Left cardiac atrium (tissue), 4 donors: Measurements from ENCODE around the gene DLL1. TPM values are rescaled to one million over a fixed set of nuclear protein-coding genes. Genes with fewer than 3 reads are reported as not detected.

Experiments
- ATAC-seq, 2 donors: fragments of 200-7000 bp; cut with Tn5 transposase; one replicate each; pipeline ENCODE4 v1.9.1; 2020; ENCODE audit warnings: mild to moderate bottlenecking in 2 of 2, moderate library complexity in 2 of 2
- DNase-seq: peaks from one replicate; pipeline ENCODE4 v3.0.0-alpha.2; 2020
- intact Hi-C, 2 donors: fragments of 100-400 bp; cut with DNase I; formaldehyde crosslinking; loops; one replicate each; pipeline versions ENCODE4 v1.14.1 to v1.15.1; 2022 to 2023
- microRNA-seq, 2 donors: library from miRNA; unstranded; fragments of <30 nt; microRNA quantifications; one replicate each; pipeline ENCODE4 v1.2.0, GENCODE V29; 2020
- total RNA-seq, 2 donors: library from RNA; stranded (reverse); fragmentation: NEBNext Ultra II Directional; extraction: Animal tissue kit (Norgen Biotek cat#: 25700); gene quantifications; one replicate each; pipeline ENCODE4 v1.2.1, GENCODE V29; 2021
- donor health status: DM: no; HTN: yes; CAD: no.
- donor health status: DM: no; HTN: yes; CAD: no; lungs with severe emphysema.
- donor health status: DM: yes; HTN: yes; CAD: no.
- donor health status: Dilated cardiomyopathy.

DLL1 gene
- total RNA-seq, 2 donors from 2014 or later, result 19.0 to 26.8 TPM

DNA sequence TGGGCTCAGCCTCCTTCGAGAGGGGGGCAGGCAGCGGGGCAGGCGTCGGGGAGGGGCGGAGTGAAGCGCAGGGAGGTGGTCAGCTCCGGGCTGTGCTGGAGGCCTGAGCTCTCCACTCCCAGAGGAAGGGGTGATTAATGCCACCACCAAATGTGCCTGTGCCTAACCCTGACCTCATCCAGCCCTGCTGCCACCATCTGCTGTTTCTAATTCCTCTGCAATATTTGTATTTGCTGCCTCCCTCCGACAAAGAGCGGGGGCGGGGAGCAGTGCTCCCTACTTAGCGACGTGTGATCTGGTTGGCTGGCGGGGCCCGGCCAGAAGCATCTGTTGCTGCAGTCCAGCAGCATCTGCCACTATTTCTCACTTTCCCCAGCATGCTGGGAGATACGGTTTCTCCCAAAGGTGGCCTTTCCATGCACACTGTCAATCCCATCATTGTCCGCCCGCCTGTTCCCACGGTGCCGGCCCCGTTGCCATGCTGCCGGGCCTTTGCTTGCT, 47.0 kb downstream of the DLL1 start:
- intact Hi-C loops, result no loop called here
- peak; percentile 24 for DNase-seq
- peak in 1 of 2 donors; percentile 22 for ATAC-seq

DNA sequence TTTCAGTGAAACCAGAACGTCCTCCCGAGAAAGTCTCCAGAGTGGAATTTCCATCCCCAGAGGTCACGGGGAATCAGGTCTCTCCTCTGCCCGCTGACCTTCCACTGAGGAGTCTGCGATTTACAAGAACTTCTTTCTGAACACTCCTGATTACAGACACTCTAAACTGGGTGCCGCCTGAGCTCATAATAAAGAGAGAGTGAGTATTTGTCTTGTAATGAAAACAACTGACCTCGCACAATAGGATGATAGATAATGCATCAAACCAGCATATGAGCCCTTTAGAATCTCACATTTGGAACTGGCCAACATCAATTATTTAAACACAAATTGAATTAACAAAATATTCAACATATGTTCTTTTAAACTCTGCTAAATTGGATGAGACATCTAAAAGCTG, 47.5 kb downstream of the DLL1 start:
- peak; percentile 3 for DNase-seq
- ATAC-seq, result no peak
- intact Hi-C loops, result no loop called here

DNA sequence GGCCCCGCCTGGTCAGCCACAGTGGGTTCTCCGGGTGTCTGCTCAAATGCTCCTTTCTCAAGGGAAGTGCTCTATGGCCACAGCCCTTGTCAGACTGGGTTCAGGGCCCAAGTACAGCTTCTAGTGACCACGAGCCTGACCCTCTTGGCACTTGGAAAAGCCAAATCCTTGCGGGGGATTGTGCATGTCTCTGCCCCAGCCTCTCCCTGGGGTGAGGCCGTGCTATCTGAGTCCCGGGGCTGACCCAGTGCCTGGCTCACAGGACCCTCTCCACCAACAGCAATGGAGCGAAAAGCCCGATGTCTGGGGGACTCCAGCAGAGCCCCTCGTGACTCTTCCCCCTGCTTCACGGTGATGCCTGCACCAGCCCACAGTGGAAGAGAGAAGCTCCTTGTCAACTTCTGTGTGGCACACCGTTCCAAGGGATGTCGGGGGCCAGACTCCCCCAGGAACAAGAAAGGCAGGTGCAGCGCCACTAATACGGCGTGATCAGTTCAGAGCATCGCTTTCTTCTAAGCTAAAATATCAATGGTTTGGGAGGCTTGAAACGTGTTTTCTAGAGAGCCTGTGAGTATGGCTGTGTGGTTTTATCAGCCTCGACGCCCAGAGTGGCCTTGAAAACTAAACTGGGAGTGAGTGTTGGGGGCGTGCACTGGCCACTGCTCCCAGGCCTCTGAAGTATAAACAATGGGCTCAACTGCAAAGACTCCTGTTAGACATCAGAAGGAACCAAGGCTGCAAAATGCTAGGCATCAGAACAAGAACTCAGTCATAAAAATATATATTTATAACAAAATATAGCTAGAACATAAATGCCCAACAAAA, 51.9 kb downstream of the DLL1 start:
- no peak for DNase-seq
- no peak for ATAC-seq
- intact Hi-C loops, result no loop called here

DNA sequence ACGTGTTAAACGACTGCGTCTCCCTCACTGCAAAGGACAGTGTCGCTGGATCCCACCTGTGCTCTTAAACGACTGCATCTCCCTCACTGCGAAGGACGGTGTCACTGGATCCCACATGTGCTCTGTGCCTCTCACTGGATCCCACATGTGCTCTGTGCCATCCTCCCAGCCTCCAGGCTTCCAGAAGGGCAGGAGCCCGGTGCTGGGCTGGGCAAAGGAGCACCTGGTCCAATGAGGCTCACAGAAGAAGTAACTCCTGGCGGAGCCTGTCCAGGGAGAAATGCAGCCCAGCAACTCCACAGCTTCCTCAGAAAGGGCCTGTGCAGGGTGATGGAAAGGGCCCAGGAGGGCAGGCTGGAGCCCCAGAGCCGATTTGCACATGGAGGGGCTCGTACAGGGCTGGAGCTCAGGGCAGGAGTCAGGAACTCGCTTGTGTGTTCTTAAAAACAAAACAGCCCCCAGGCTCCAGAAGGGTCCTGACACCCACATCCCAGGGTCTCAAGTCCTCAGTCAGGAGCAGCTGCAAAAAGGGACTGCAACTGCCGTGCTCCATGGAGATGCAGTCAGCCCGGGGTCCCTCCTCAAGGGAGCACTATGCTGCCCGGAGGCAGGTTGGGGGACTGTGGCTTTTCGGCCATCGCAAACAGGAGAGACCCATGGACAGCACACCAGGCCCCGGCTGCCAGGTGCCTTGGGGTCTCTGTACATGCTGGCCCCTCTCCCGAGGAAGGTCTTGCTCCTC, 52.7 kb downstream of the DLL1 start:
- intact Hi-C loops, result no loop called here
- DNase-seq (no peak), ATAC-seq (no peak)

DNA sequence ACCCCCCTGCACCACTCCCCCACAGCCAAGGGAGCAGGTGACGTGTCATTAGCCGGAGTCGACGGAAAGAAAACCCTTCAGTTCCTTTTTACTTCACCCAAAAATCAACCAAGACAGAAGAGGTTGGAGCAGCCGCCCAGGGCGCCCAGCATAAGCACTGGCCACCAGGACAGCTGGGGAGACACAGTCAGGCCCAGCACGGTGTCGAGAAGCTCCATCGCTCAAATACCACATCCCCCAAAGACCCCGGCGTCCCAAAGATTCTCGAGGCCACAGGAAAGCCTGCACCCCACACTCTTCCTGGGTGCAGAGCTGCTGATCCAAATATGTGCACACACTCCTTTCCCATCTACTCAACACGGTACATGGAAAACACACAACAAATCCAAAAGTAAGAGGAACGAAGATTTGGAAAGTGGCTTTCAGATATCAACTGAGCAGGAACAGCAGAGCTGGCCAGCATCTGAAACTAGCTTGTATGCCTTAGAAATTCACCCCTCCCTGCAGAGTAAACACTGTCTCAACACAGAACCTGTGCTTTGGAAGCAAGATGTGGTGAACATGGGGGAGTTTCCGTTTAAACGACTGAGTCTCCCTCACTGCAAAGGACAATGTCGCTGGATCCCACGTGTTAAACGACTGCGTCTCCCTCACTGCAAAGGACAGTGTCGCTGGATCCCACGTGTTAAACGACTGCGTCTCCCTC, 54.6 kb downstream of the DLL1 start:
- intact Hi-C loops, result no loop called here
- ATAC-seq (no peak), DNase-seq (no peak)

DNA sequence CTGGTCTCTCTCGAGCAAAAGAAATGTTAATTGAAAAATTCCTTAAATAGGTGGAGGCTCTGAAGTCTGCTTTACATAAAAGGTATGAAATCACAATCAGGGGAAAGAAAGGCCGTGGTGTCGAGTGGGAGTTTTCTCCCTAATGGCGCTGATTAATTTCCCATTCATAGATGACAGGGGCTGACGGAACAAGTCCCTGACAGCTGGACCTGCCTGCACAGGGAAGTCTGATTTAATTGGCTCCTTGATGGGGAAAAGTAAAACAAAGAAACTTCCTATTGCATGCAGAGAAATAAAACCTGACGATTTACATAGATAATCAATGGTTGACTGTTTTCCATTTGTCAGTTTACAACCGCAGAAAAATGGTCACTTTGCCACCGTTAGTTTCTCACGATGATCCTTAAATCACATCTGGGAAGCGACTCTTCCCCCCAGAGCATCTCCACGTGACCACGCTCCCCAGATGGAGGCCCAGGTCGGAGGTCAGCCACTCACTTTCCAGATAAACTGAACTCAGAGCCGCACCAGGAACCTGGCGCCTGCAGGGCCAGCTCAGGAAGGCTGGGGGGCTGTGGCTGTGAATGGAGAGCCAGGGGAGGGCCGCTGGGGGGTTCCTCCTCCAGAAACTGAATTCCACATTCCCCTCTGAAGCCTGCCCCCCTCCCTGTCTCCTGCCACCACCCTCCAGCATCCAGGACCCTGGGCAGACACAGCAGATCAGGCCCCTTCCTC, 55.3 kb downstream of the DLL1 start:
- DNase-seq (no peak), ATAC-seq (no peak)
- intact Hi-C loops, result no loop called here

DNA sequence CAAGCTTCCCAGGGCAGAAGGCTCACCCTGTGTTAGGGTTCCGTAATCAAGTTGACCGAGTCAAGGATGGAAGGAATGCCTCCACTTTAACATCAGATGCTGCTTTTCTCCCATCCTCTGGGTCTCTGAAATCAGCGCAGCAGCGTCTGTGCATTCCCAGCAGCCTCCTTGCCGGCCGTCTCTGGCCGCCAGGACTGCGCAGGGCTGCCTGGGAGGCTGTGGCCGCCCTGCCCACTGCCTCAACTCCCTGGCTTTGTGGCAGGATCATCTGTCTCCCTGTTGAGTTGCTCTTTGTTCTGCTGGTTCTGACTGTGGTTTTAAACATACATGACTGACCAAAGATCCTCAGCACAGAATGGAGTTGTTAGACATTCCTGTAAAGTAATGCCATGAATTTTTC, 56.5 kb downstream of the DLL1 start:
- ATAC-seq, result no peak
- DNase-seq, result no peak
- intact Hi-C loops, result no loop called here

DNA sequence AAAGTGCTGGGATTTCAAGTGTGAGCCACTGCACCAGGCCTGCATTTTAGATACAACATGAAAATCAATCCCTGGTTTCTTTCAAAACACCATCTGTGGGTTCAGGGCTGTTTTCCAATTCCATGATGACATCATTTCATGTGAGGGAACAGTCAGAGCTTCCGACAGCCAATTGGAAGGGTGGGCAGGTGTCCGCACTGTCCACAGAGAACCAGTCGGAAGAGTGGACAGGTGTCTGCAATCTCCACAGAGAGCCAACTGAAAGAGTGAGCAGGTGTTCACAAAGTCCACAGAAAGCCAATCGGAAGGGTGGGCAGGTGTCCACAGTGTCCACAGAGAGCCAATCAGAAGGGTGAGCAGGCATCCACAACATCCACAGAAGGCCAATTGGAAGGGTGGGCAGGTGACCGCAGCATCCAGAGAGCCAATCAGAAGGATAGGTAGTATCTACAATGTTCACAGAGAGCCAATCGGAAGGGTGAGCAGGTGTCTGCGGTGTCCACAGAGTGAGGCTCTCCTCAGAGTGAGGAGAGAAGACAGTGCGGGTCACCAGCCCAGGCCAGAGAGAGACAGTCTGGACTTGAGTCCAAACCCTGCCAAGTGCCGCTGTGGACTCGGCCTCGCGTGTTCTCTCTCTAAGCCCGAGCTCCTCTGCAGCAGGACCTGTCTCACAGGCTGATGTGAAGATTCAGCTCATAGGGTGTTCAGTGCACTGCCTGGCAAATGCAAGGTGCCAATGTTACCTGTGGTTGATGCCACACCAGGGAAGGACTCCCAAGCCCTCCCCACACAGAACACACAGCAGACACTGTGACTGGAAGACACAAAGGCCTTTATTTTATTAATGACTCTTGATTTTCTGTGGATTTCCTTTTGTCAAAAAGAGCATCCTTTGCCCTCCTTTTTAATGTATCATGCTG, 57.3 kb downstream of the DLL1 start:
- no peak for DNase-seq
- no peak for ATAC-seq
- intact Hi-C loops, result no loop called here

Small RNAs within 50 kb of the gene (microRNA-seq; reads per million reads assigned to microRNA genes)
- gene MIR4644, result 0 reads per million in 2 donors

Other genes with a start within 250 kb of the DLL1 start
- gene FAM120B, start 15.7 kb upstream of the DLL1 start, total RNA-seq, result 10 to 100 TPM; 20.8 to 23.2 TPM